ENCODE data around the gene A4GALT. TPM values are rescaled to one million over a fixed set of nuclear protein-coding genes. Genes with fewer than 3 reads are reported as not detected.
A peak's percentile ranks its signal among the peaks of the same experiment; 100 is the strongest.

The A4GALT gene
- total and polyA plus RNA-seq, 2 of the 13 experiments (the other 11 are each of a cell fraction or from before 2014, with no cell fraction given): 0.09 to 1.1 TPM

GRCh38 chr22:42752230-42752746 is 31.6 kb upstream of the A4GALT start (continued):
- TF ChIP-seq ZNF687 (CRISPR knock-in tag; IDR thresholded peaks at IDR 0.05): peak; percentile 67
- no peak for TF ChIP-seq ZNF609 (CRISPR knock-in tag; IDR thresholded peaks at IDR 0.05; ENCODE audit: borderline replicate concordance)
- no peak for TF ChIP-seq LCORL (IDR thresholded peaks at IDR 0.05)
- TF ChIP-seq LCORL (CRISPR knock-in tag; IDR thresholded peaks at IDR 0.05): 0 out of 2 replicates have a peak, but pooled peaks have one; percentile 8
- TF ChIP-seq ZNF414 (CRISPR knock-in tag; IDR thresholded peaks at IDR 0.05): 0 out of 2 replicates have a peak, but pooled peaks have one; percentile 17
- no peak for TF ChIP-seq ZFP36L2 (CRISPR knock-in tag; IDR thresholded peaks at IDR 0.05)
- TF ChIP-seq ZNF800 (CRISPR knock-in tag; IDR thresholded peaks at IDR 0.05): 0 out of 2 replicates have a peak, but pooled peaks have one; percentile 27
- 0 out of 2 replicates have a peak, but pooled peaks have one; percentile 21 for TF ChIP-seq ZMAT3 (CRISPR knock-in tag; conservative IDR thresholded peaks at IDR 0.05)
- TF ChIP-seq PITX1 (CRISPR knock-in tag; IDR thresholded peaks at IDR 0.05): 0 out of 2 replicates have a peak, but pooled peaks have one; percentile 10
- peak; percentile 7; the same call in 1 of the 2 replicates for TF ChIP-seq GABPB1 (CRISPR knock-in tag; IDR thresholded peaks at IDR 0.05)
- TF ChIP-seq ZBTB7A (CRISPR knock-in tag; IDR thresholded peaks at IDR 0.05): 0 out of 2 replicates have a peak, but pooled peaks have one; percentile 49
- 0 out of 2 replicates have a peak, but pooled peaks have one; percentile 2 for TF ChIP-seq MYC (CRISPR knock-in tag; IDR thresholded peaks at IDR 0.05; ENCODE audit: borderline replicate concordance)
- TF ChIP-seq PATZ1 (CRISPR knock-in tag; IDR thresholded peaks at IDR 0.05): peak; percentile 65
- TF ChIP-seq PHF5A (CRISPR knock-in tag; IDR thresholded peaks at IDR 0.05; ENCODE audit: low read depth, unreplicated experiment): no peak
- peak; percentile 7; the same call in 1 of the 2 replicates for TF ChIP-seq ZNF136 (CRISPR knock-in tag; IDR thresholded peaks at IDR 0.05; ENCODE audit: low read depth)

Data from HepG2 (cell line).